Choroid plexus epithelial cell (primary cell): Measurements from ENCODE around the gene TEX2.
A peak's percentile ranks its signal among the peaks of the same experiment; 100 is the strongest.
"Not testable (repeated sequence)": the region's sequence is repeated elsewhere in the genome, so short reads cannot be mapped to it uniquely, and the experiment has no call there.

Experiments used
- DNase-seq: peaks from one replicate; pipeline ENCODE4 v3.0.0-alpha.2; 2010; ENCODE audit warnings: low read depth
- H3K4me3 ChIP-seq: 2 replicates; pipeline ENCODE4 v1.5.1; 2011; ENCODE audit warnings: low read depth, mild to moderate bottlenecking, control low read depth, low read length, moderate library complexity
- CTCF ChIP-seq: conservative IDR thresholded peaks from 2 replicates; pipeline ENCODE4 v1.5.1; 2011; ENCODE audit warnings: low read depth, mild to moderate bottlenecking, control low read depth, inconsistent platforms, low read length, moderate library complexity

Gene TEX2

GRCh38 chr17:64174686-64175456, 88.2 kb downstream of the TEX2 start:
- no peak for TF ChIP-seq CTCF
- no peak overlapping the region for H3K4me3 ChIP-seq
- DNase-seq, result peak; percentile 56

- DNase-seq, result no peak
- TF ChIP-seq CTCF, result no peak
These were observed 89.4 kb downstream of the TEX2 start for GRCh38 chr17:64173646-64174045.

GRCh38 chr17:64172510-64172909, 90.5 kb downstream of the TEX2 start:
- H3K4me3 ChIP-seq, result no peak overlapping the region
- DNase-seq, result no peak
- peak; percentile 25 for TF ChIP-seq CTCF

More at GRCh38 chr17:64173646-64174045, 89.4 kb downstream of the TEX2 start:
- H3K4me3 ChIP-seq, result no peak overlapping the region

GRCh38 chr17:64171041-64171440, 92.0 kb downstream of the TEX2 start:
- H3K4me3 ChIP-seq, result no peak overlapping the region
- DNase-seq, result no peak
- TF ChIP-seq CTCF, result no peak

- no peak for DNase-seq
- TF ChIP-seq CTCF, result no peak
- H3K4me3 ChIP-seq, result no peak overlapping the region
These were observed 92.8 kb downstream of the TEX2 start for GRCh38 chr17:64170286-64170685.

- not testable (repeated sequence) for DNase-seq, H3K4me3 ChIP-seq
These were observed 95.4 kb downstream of the TEX2 start for GRCh38 chr17:64167666-64168065.

GRCh38 chr17:64166876-64167275, 96.2 kb downstream of the TEX2 start:
- no peak for DNase-seq
- H3K4me3 ChIP-seq, result no peak overlapping the region
- no peak for TF ChIP-seq CTCF
